Common myeloid progenitor, CD34-positive (primary cell): ENCODE results near the gene EEFSEC.

Experiments
- CTCF ChIA-PET: fragments of 350-600 bp; sonication (Branson Sonifier 250); formaldehyde crosslinking; loops from one replicate; lab custom pipeline; 2021; ENCODE audit warnings: antibody characterized with exemption; lab: Charles Lee
- POLR2A ChIA-PET: fragments of 350-600 bp; sonication (Branson Sonifier 250); formaldehyde crosslinking; loops from one replicate; lab custom pipeline; 2021; ENCODE audit warnings: antibody characterized with exemption; lab: Charles Lee
- DNase-seq, 3 donors: peaks; one replicate each; pipeline versions ENCODE4 v3.0.0 to v3.0.0-alpha.2; 2013
- H3K27ac ChIP-seq, 2 experiments: 1 replicate in 1 of 2; 2 replicates in 1 of 2; pipeline ENCODE4 v1.7.0; 2013; ENCODE audit warnings: inconsistent platforms in 2 of 2, low read length in 2 of 2, mild to moderate bottlenecking in 2 of 2, low read depth in 1 of 2, moderate library complexity in 1 of 2; ENCODE audit not compliant: severe bottlenecking in 2 of 2, insufficient read depth in 1 of 2, poor library complexity in 1 of 2
- H3K27me3 ChIP-seq, 5 experiments: replicated peaks in 2 of 5; 1 replicate in 3 of 5; 2 replicates in 2 of 5; pipeline versions ENCODE4 v1.6.1 to v1.7.0; 2013; ENCODE audit warnings: low read length in 4 of 5, mild to moderate bottlenecking in 2 of 5, moderate library complexity in 2 of 5, inconsistent platforms in 1 of 5; ENCODE audit not compliant: insufficient read depth in 5 of 5, control insufficient read depth in 4 of 5
- H3K36me3 ChIP-seq, 4 experiments: 1 replicate in 2 of 4; 2 replicates in 2 of 4; pipeline versions ENCODE4 v1.6.1 to v1.7.0; 2013; ENCODE audit warnings: low read length in 3 of 4, control low read depth in 1 of 4, mild to moderate bottlenecking in 1 of 4; ENCODE audit not compliant: control insufficient read depth in 4 of 4, insufficient read depth in 4 of 4
- H3K4me1 ChIP-seq, 4 experiments: 1 replicate in 3 of 4; 2 replicates in 1 of 4; pipeline versions ENCODE4 v1.6.1 to v1.7.1; 2013; ENCODE audit warnings: low read length in 3 of 4, mild to moderate bottlenecking in 3 of 4, control low read depth in 1 of 4, inconsistent platforms in 1 of 4, moderate library complexity in 1 of 4; ENCODE audit not compliant: control insufficient read depth in 4 of 4, insufficient read depth in 4 of 4; ENCODE audit errors: control extremely low read depth in 1 of 4
- H3K4me3 ChIP-seq, 7 experiments: 1 replicate in 4 of 7; 2 replicates in 3 of 7; pipeline versions ENCODE4 v1.5.1 to v1.7.0; 2013; ENCODE audit warnings: mild to moderate bottlenecking in 7 of 7, low read length in 6 of 7, moderate library complexity in 6 of 7, inconsistent platforms in 2 of 7, low read depth in 2 of 7, control low read depth in 1 of 7; ENCODE audit not compliant: insufficient read depth in 4 of 7, control insufficient read depth in 1 of 7; ENCODE audit errors: extremely low read depth in 1 of 7
- H3K9me3 ChIP-seq, 5 experiments: 1 replicate in 4 of 5; 2 replicates in 1 of 5; pipeline versions ENCODE4 v1.6.1 to v1.7.1; 2013; ENCODE audit warnings: low read length in 4 of 5, mild to moderate bottlenecking in 2 of 5, inconsistent platforms in 1 of 5, low read depth in 1 of 5, moderate library complexity in 1 of 5; ENCODE audit not compliant: control insufficient read depth in 4 of 5, insufficient read depth in 2 of 5; ENCODE audit errors: control extremely low read depth in 1 of 5
- WGBS: methylation state at CpG from one replicate; pipeline ENCODE4 v1.1.5; 2013; ENCODE audit not compliant: insufficient coverage; 5-methylcytosine and 5-hydroxymethylcytosine counted together

The EEFSEC gene

GRCh38 chr3:128434524-128434923, 281.2 kb downstream of the EEFSEC start:
- WGBS = 100% methylated on average over 1 of the region's 2 CpGs
- peaks cover 0 to 32% (median 11%) of the 10 kb centered on the region in 5 experiments for H3K27me3 ChIP-seq
- no peaks in the 10 kb centered on the region for H3K9me3 ChIP-seq
- no peak overlapping the region for H3K27ac ChIP-seq
- no peak overlapping the region for H3K4me3 ChIP-seq
- H3K36me3 ChIP-seq = no peaks in the 10 kb centered on the region
- H3K4me1 ChIP-seq = peaks cover 0 to 13% (median 9%) of the 10 kb centered on the region in 4 experiments
- ChIA-PET POLR2A (interaction anchor here (0.9 kb wide), 1 partner anchor 59 kb away, joined by 4 read pairs; the partner anchor contains the start of gene GATA2), CTCF (interaction anchor here (0.9 to 5.3 kb wide), 10 partner anchors 9 to 172 kb away, joined by 3 to 31 read pairs (median 4); partner anchors contain the start of gene GATA2)
- no peak for DNase-seq

GRCh38 chr3:128435058-128435457, 281.8 kb downstream of the EEFSEC start:
- peaks cover 0 to 13% (median 9%) of the 10 kb centered on the region in 4 experiments for H3K4me1 ChIP-seq
- H3K27ac ChIP-seq = no peak overlapping the region
- H3K27me3 ChIP-seq = peaks cover 0 to 32% (median 11%) of the 10 kb centered on the region in 5 experiments
- WGBS = 96% methylated on average over 4 of the region's 6 CpGs
- no peak overlapping the region for H3K4me3 ChIP-seq
- no peaks in the 10 kb centered on the region for H3K36me3 ChIP-seq
- no peaks in the 10 kb centered on the region for H3K9me3 ChIP-seq
- POLR2A ChIA-PET = interaction anchor here (0.6 to 0.9 kb wide), 2 partner anchors 49 to 58 kb away, joined by 3 to 4 read pairs; partner anchors contain the start of gene GATA2
- CTCF ChIA-PET = interaction anchor here (1.2 to 5.3 kb wide), 12 partner anchors 8 to 172 kb away, joined by 3 to 31 read pairs (median 5); partner anchors contain the start of gene GATA2
- DNase-seq = no peak

- no peak overlapping the region for H3K27ac ChIP-seq
- no peak for DNase-seq
- H3K36me3 ChIP-seq = no peaks in the 10 kb centered on the region
- ChIA-PET CTCF (interaction anchor here (1.2 to 5.3 kb wide), 10 partner anchors 8 to 149 kb away, joined by 4 to 31 read pairs (median 6); partner anchors contain the start of gene GATA2), POLR2A (no interaction called here)
- H3K27me3 ChIP-seq = peaks cover 0 to 31% (median 11%) of the 10 kb centered on the region in 5 experiments
- 100% methylated on average over 5 of the region's 5 CpGs for WGBS
- no peak overlapping the region for H3K4me3 ChIP-seq
- H3K4me1 ChIP-seq = peaks cover 0 to 13% (median 9%) of the 10 kb centered on the region in 4 experiments
- H3K9me3 ChIP-seq = no peaks in the 10 kb centered on the region
Measured at GRCh38 chr3:128435561-128435960, 282.3 kb downstream of the EEFSEC start.

- ChIA-PET POLR2A (no interaction called here), CTCF (interaction anchor here (1.2 to 5.3 kb wide), 7 partner anchors 9 to 148 kb away, joined by 4 to 31 read pairs (median 6); partner anchors contain the start of gene GATA2)
- WGBS = 100% methylated on average over 2 of the region's 3 CpGs
- DNase-seq = no peak
- Histone ChIP-seq H3K9me3 (no peaks in the 10 kb centered on the region), H3K27ac (no peak overlapping the region), H3K4me3 (no peak overlapping the region), H3K4me1 (peaks cover 0 to 13% (median 9%) of the 10 kb centered on the region in 4 experiments), H3K27me3 (peaks cover 0 to 28% (median 11%) of the 10 kb centered on the region in 5 experiments), H3K36me3 (no peaks in the 10 kb centered on the region)
Measured at GRCh38 chr3:128436214-128436613, 282.9 kb downstream of the EEFSEC start.

GRCh38 chr3:128438488-128439072, 285.3 kb downstream of the EEFSEC start:
- Histone ChIP-seq H3K27ac (no peak overlapping the region), H3K4me3 (no peak overlapping the region), H3K27me3 (peaks cover 0 to 7% (median 6%) of the 10 kb centered on the region in 5 experiments), H3K9me3 (no peaks in the 10 kb centered on the region), H3K36me3 (no peaks in the 10 kb centered on the region), H3K4me1 (no peaks in the 10 kb centered on the region)
- DNase-seq = peak in 2 of 3 donors; percentile 24 to 39
- POLR2A ChIA-PET = no interaction called here
- CTCF ChIA-PET = interaction anchor here (0.8 to 1.6 kb wide), 10 partner anchors 8 to 143 kb away, joined by 3 to 7 read pairs (median 4); no protein-coding TSS in a partner anchor
- 96% methylated on average over 5 of the region's 6 CpGs for WGBS

GRCh38 chr3:128439226-128439625, 285.9 kb downstream of the EEFSEC start:
- POLR2A ChIA-PET = no interaction called here
- CTCF ChIA-PET = interaction anchor here (0.8 to 1.6 kb wide), 7 partner anchors 7 to 142 kb away, joined by 3 to 7 read pairs (median 4); no protein-coding TSS in a partner anchor
- H3K27ac ChIP-seq = no peak overlapping the region
- H3K4me3 ChIP-seq = no peak overlapping the region
- no peaks in the 10 kb centered on the region for H3K4me1 ChIP-seq
- no peaks in the 10 kb centered on the region for H3K9me3 ChIP-seq
- no peaks in the 10 kb centered on the region for H3K36me3 ChIP-seq
- H3K27me3 ChIP-seq = peaks cover 0 to 7% (median 0%) of the 10 kb centered on the region in 5 experiments
- no peak for DNase-seq
- WGBS = 95% methylated on average over 3 of the region's 3 CpGs

GRCh38 chr3:128442070-128442469, 288.8 kb downstream of the EEFSEC start:
- Histone ChIP-seq H3K4me3 (no peak overlapping the region), H3K9me3 (no peaks in the 10 kb centered on the region), H3K36me3 (no peaks in the 10 kb centered on the region), H3K4me1 (no peaks in the 10 kb centered on the region), H3K27me3 (peaks cover 0 to 8% (median 0%) of the 10 kb centered on the region in 5 experiments), H3K27ac (no peak overlapping the region)
- WGBS = 91% methylated on average over 7 of the region's 7 CpGs
- no peak for DNase-seq
- ChIA-PET CTCF (interaction anchor here (0.6 to 2.7 kb wide), 6 partner anchors 10 to 248 kb away, joined by 3 to 8 read pairs (median 5); no protein-coding TSS in a partner anchor), POLR2A (no interaction called here)
